Adrenal gland (tissue), 12 donors: ENCODE measurements around the gene COIL. TPM values are rescaled to one million over a fixed set of nuclear protein-coding genes. Genes with fewer than 3 reads are reported as not detected.
A peak's percentile ranks its signal among the peaks of the same experiment; 100 is the strongest.

ENCODE experiments used
- DNase-seq, 7 donors: peaks; one replicate each; pipeline ENCODE4 v3.0.0-alpha.2; 2019 to 2020
- H3K27ac ChIP-seq, 5 donors: fragments of 200-600 bp; sonication (generic) in 4 of 5; 1 replicate in 3 of 5; 2 replicates in 2 of 5; pipeline versions ENCODE4 v1.5.1 to v1.8.0; 2016 to 2020; ENCODE audit warnings: mild to moderate bottlenecking in 1 of 5
- H3K27me3 ChIP-seq: fragments of 200-600 bp; 2 replicates; pipeline ENCODE4 v1.8.0; 2021
- H3K36me3 ChIP-seq, 2 donors: fragments of 200-600 bp; replicated peaks in 1 of 2; 1 replicate in 1 of 2; 2 replicates in 1 of 2; pipeline versions ENCODE4 v1.5.1 to v1.8.0; 2018 to 2022
- H3K4me1 ChIP-seq, 2 donors: fragments of 200-600 bp; replicated peaks in 1 of 2; 1 replicate in 1 of 2; 2 replicates in 1 of 2; pipeline versions ENCODE4 v1.5.1 to v1.8.0; 2018 to 2021
- H3K4me3 ChIP-seq, 4 donors: fragments of 200-600 bp; sonication (generic) in 3 of 4; one replicate each; pipeline ENCODE4 v1.5.1; 2016 to 2018
- H3K9me3 ChIP-seq, 3 donors: fragments of 200-600 bp; sonication (generic) in 1 of 3; replicated peaks in 1 of 3; 1 replicate in 2 of 3; 2 replicates in 1 of 3; pipeline versions ENCODE4 v1.5.1 to v1.8.0; 2016 to 2021
- CTCF ChIP-seq, 6 experiments: fragments of 450-650 bp in 4 of 6; fragments of 200-600 bp in 2 of 6; sonication (generic) in 1 of 6; IDR thresholded peaks; 1 replicate in 5 of 6; 2 replicates in 1 of 6; pipeline versions ENCODE4 v1.5.1 to v1.8.0; 2016 to 2021; ENCODE audit warnings: antibody characterized with exemption in 6 of 6, mild to moderate bottlenecking in 2 of 6, moderate library complexity in 1 of 6
- POLR2A ChIP-seq, 2 donors: fragments of 450-650 bp; IDR thresholded peaks; one replicate each; pipeline ENCODE4 v1.6.1; 2017; ENCODE audit warnings: antibody characterized with exemption in 2 of 2, mild to moderate bottlenecking in 2 of 2, moderate library complexity in 1 of 2
- WGBS, 4 donors: extraction: QIAGEN DNeasy Blood & Tissue Kit in 2 of 4; methylation state at CpG; one replicate each; pipeline versions ENCODE4 v1.1.5 to v1.1.7; 2013 to 2017; 5-methylcytosine and 5-hydroxymethylcytosine counted together
- intact Hi-C, 2 donors: fragments of 100-400 bp; cut with DNase I; formaldehyde crosslinking; loops; one replicate each; pipeline versions ENCODE4 v1.14.1 to v1.15.0; 2022 to 2023
- polyA plus RNA-seq, 3 donors: library from polyadenylated mRNA; stranded (reverse); fragments of 200-250 nt in 2 of 3; fragments of 350-450 nt in 1 of 3; fragmentation: Illumina TruSeq in 1 of 3; extraction: RNeasy Lipid Tissue Mini Kit (QIAGEN cat#74804) in 1 of 3; gene quantifications; one replicate each; pipeline ENCODE4 v1.2.3, GENCODE V29; 2013 to 2014
- total RNA-seq, 9 donors: library from RNA; depleted of rRNA in 4 of 9; stranded (reverse); fragments of >200 nt in 4 of 9; fragments of 120-200 nt in 1 of 9; fragmentation: NEBNext Ultra II Directional in 1 of 9; extraction: Animal tissue kit (Norgen Biotek cat#: 25700) in 1 of 9; gene quantifications; one replicate each; pipeline versions ENCODE4 v1.1.0 to v1.2.4, GENCODE V29; 2013 to 2023
- donor health status: healthy with polysubstance abuse.
- donor health status: Bipolar disorder and iron deficiency.
- donor health status: DM: yes; HTN: yes; CAD: no.
- donor health status: DM: no; HTN: no; CAD: no.
- donor health status: DM: no; HTN: no; CAD: no.
- donor health status: DM: yes; HTN: yes; CAD: no.

COIL gene
- total and polyA plus RNA-seq, 12 donors: 4.3 to 16.7 (median 9.0) TPM

- TF ChIP-seq POLR2A (IDR thresholded peaks at IDR 0.05) (no peak), CTCF (IDR thresholded peaks at IDR 0.05) (no peak)
- 75 to 91% (median 81%) methylated on average over 1 of the region's 1 CpG for WGBS, 4 donors
- peaks cover 0 to 86% of the 10 kb centered on the region in 2 donors for H3K36me3 ChIP-seq
Measured at GRCh38 chr17:56992364-56992763, 31.5 kb upstream of the COIL start.

GRCh38 chr17:56988901-56989572, 28.2 kb upstream of the COIL start:
- H3K27ac ChIP-seq: no peak overlapping the region
- TF ChIP-seq POLR2A (IDR thresholded peaks at IDR 0.05) (no peak), CTCF (IDR thresholded peaks at IDR 0.05) (no peak)
- H3K4me3 ChIP-seq: no peak overlapping the region
- WGBS, 4 donors: 92 to 100% (median 99%) methylated on average over 4 of the region's 4 CpGs
- intact Hi-C loops: no loop called here
- H3K4me1 ChIP-seq: peaks cover 10 to 14% of the 10 kb centered on the region in 2 donors
- DNase-seq: no peak
- no peaks in the 10 kb centered on the region for H3K9me3 ChIP-seq
- H3K27me3 ChIP-seq: no peaks in the 10 kb centered on the region
- peaks cover 0 to 79% of the 10 kb centered on the region in 2 donors for H3K36me3 ChIP-seq

More at GRCh38 chr17:56992364-56992763, 31.5 kb upstream of the COIL start:
- intact Hi-C loops: no loop called here
- no peak for DNase-seq
- Histone ChIP-seq H3K9me3 (no peaks in the 10 kb centered on the region), H3K4me3 (no peak overlapping the region), H3K27me3 (no peaks in the 10 kb centered on the region), H3K27ac (no peak overlapping the region), H3K4me1 (peaks cover 13 to 18% of the 10 kb centered on the region in 2 donors)

GRCh38 chr17:56987283-56987834, 26.5 kb upstream of the COIL start:
- Histone ChIP-seq H3K27me3 (no peaks in the 10 kb centered on the region), H3K4me3 (no peak overlapping the region), H3K9me3 (no peaks in the 10 kb centered on the region), H3K27ac (peak overlapping the region in 2 of 5 donors; percentile 26 to 33), H3K36me3 (peaks cover 0 to 72% of the 10 kb centered on the region in 2 donors), H3K4me1 (peaks cover 10 to 14% of the 10 kb centered on the region in 2 donors)
- TF ChIP-seq CTCF (IDR thresholded peaks at IDR 0.05) (no peak), POLR2A (IDR thresholded peaks at IDR 0.05) (no peak)
- DNase-seq: peak in 1 of 7 donors; percentile 16
- intact Hi-C loops: no loop called here
- WGBS, 4 donors: 59 to 69% (median 63%) methylated on average over 11 of the region's 11 CpGs

GRCh38 chr17:56985371-56986162, 24.7 kb upstream of the COIL start:
- Histone ChIP-seq H3K4me1 (peaks cover 10 to 22% of the 10 kb centered on the region in 2 donors), H3K36me3 (peaks cover 0 to 62% of the 10 kb centered on the region in 2 donors)
- 82 to 87% (median 84%) methylated on average over 14 of the region's 14 CpGs for WGBS, 4 donors

More at GRCh38 chr17:56985371-56986162, 24.7 kb upstream of the COIL start:
- peak in 1 of 7 donors; percentile 18 for DNase-seq
- Histone ChIP-seq H3K4me3 (no peak overlapping the region), H3K9me3 (no peaks in the 10 kb centered on the region), H3K27ac (peak overlapping the region in 2 of 5 donors; percentile 33 to 56), H3K27me3 (no peaks in the 10 kb centered on the region)
- intact Hi-C loops: no loop called here
- no peak for TF ChIP-seq POLR2A (IDR thresholded peaks at IDR 0.05)
- TF ChIP-seq CTCF (IDR thresholded peaks at IDR 0.05): no peak
